Neural progenitor cell (in vitro differentiated cells): ENCODE results near the gene FOSB. TPM values are rescaled to one million over a fixed set of nuclear protein-coding genes. Genes with fewer than 3 reads are reported as not detected.

ENCODE experiments used
- DNase-seq: peaks from one replicate; pipeline ENCODE4 v3.0.0-alpha.2; 2016; ENCODE audit warnings: low spot score
- H2AFZ ChIP-seq: fragments of 200-600 bp; sonication (generic); replicated peaks from 2 replicates; pipeline ENCODE4 v1.6.1; 2016; ENCODE audit warnings: antibody characterized with exemption
- H3F3A ChIP-seq: fragments of 200-600 bp; sonication (generic); 2 replicates; pipeline ENCODE4 v1.6.1; 2016; ENCODE audit warnings: antibody characterized with exemption, low read depth
- H3K27ac ChIP-seq: fragments of 200-600 bp; sonication (generic); 2 replicates; pipeline ENCODE4 v1.5.1; 2016; ENCODE audit warnings: mild to moderate bottlenecking
- H3K27me3 ChIP-seq: fragments of 200-600 bp; sonication (generic); 2 replicates; pipeline ENCODE4 v1.6.1; 2016; ENCODE audit warnings: mild to moderate bottlenecking, moderate library complexity
- H3K36me3 ChIP-seq: fragments of 200-600 bp; sonication (generic); 2 replicates; pipeline ENCODE4 v1.5.1; 2016
- H3K4me1 ChIP-seq: fragments of 200-600 bp; sonication (generic); 2 replicates; pipeline ENCODE4 v1.6.1; 2016; ENCODE audit warnings: mixed run types
- H3K4me2 ChIP-seq: fragments of 200-600 bp; sonication (generic); 2 replicates; pipeline ENCODE4 v1.6.1; 2016
- H3K4me3 ChIP-seq: fragments of 200-600 bp; sonication (generic); 2 replicates; pipeline ENCODE4 v1.5.1; 2016
- H3K79me2 ChIP-seq: fragments of 200-600 bp; sonication (generic); 2 replicates; pipeline ENCODE4 v1.6.1; 2016; ENCODE audit warnings: low read depth
- H3K9ac ChIP-seq: fragments of 200-600 bp; sonication (generic); 2 replicates; pipeline ENCODE4 v1.6.1; 2016
- H3K9me3 ChIP-seq: fragments of 200-600 bp; sonication (generic); 2 replicates; pipeline ENCODE4 v1.5.1; 2016; ENCODE audit warnings: low read depth
- H4K20me1 ChIP-seq: fragments of 200-600 bp; sonication (generic); 2 replicates; pipeline ENCODE4 v1.6.1; 2016; ENCODE audit warnings: low read depth
- H3K27ac Mint-ChIP-seq: 3 replicates; pipeline ENCODE4 v1.8.0; 2021; ENCODE audit warnings: mixed read lengths
- H3K27me3 Mint-ChIP-seq: 2 replicates; pipeline ENCODE4 v1.8.0; 2022; ENCODE audit warnings: low read depth, mild to moderate bottlenecking, inconsistent platforms, moderate library complexity, mixed read lengths; ENCODE audit not compliant: insufficient read depth
- H3K36me3 Mint-ChIP-seq: 3 replicates; pipeline ENCODE4 v1.8.0; 2021; ENCODE audit warnings: mixed read lengths
- H3K4me1 Mint-ChIP-seq: 3 replicates; pipeline ENCODE4 v1.8.0; 2021; ENCODE audit warnings: mixed read lengths
- H3K4me3 Mint-ChIP-seq: 3 replicates; pipeline ENCODE4 v1.8.0; 2021; ENCODE audit warnings: mild to moderate bottlenecking, moderate library complexity, mixed read lengths
- H3K9me3 Mint-ChIP-seq: 3 replicates; pipeline ENCODE4 v1.8.0; 2020; ENCODE audit warnings: mixed read lengths
- EZH2 ChIP-seq: fragments of 200-600 bp; sonication (generic); IDR thresholded peaks from 2 replicates; pipeline ENCODE4 v1.6.1; 2017; ENCODE audit warnings: antibody characterized with exemption, mild to moderate bottlenecking, moderate library complexity
- EZH2phosphoT487 ChIP-seq: fragments of 200-600 bp; sonication (generic); IDR thresholded peaks from 2 replicates; pipeline ENCODE4 v1.6.1; 2017; ENCODE audit warnings: antibody characterized with exemption
- total RNA-seq: library from RNA; depleted of rRNA; stranded (reverse); fragments of >200 nt; gene quantifications from 2 replicates; pipeline ENCODE4 v1.2.3, GENCODE V29; 2015; ENCODE audit warnings: low replicate concordance
- TF ChIP-seq, protein P1 (sequence below): fragments of 200-600 bp; sonication (generic); IDR thresholded peaks from 2 replicates; pipeline ENCODE4 v1.5.1; 2017; ENCODE audit warnings: antibody characterized with exemption, mild to moderate bottlenecking

The FOSB gene
- 2.3 and 5.4 TPM in 2 replicates for total RNA-seq

DNA sequence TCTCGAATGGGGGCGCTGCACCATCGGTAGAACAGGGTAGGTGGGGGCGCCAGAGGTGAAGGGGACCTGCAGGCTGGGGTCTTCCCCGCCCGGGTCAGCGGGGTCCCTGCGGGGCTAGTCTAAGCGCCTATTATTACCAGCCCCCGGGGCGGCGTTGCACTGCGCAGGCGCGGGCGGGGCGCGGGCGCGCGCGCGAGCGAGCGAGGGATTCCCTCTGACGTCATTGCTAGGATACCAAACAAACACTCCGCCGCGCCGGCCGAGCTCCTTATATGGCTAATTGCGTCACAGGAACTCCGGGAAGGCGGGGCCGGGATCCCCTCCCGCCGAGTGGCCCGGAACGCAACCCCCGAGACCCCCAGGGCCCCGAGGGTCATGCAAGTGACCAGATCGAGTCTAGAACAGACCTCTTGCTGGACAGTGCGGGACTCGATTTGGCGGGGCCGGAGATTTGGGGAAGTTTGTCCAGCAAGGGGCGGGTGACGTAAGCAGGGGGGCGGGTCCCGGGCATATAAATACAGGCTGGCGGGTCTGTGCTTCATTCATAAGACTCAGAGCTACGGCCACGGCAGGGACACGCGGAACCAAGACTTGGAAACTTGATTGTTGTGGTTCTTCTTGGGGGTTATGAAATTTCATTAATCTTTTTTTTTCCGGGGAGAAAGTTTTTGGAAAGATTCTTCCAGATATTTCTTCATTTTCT lies at the start of gene FOSB:
FOSB (plus strand) TSS at position 541 of the 703 bp plus-strand sequence. CDS start 591 bp downstream, outside the sequence.
- H3K27me3 Mint-ChIP-seq = peaks cover 25% of the 10 kb centered on the region
- peak within 1 kb of the TSS; percentile 10 for H3K9ac ChIP-seq
- H3K4me1 ChIP-seq = peaks cover 8% of the 10 kb centered on the region
- no peaks in the 10 kb centered on the region for H3K36me3 ChIP-seq
- peaks cover 8% of the 10 kb centered on the region for H4K20me1 ChIP-seq
- peak within 1 kb of the TSS; percentile 97 for H3K27ac Mint-ChIP-seq
- DNase-seq = peak; percentile 99
- no peaks in the 10 kb centered on the region for H3K9me3 ChIP-seq
- peaks cover 21% of the 10 kb centered on the region for H3F3A ChIP-seq
- no peaks in the 10 kb centered on the region for H3K9me3 Mint-ChIP-seq
- H3K79me2 ChIP-seq = no peaks in the 10 kb centered on the region
- H2AFZ ChIP-seq = peak within 1 kb of the TSS; percentile 98
- TF ChIP-seq, protein P1, sequence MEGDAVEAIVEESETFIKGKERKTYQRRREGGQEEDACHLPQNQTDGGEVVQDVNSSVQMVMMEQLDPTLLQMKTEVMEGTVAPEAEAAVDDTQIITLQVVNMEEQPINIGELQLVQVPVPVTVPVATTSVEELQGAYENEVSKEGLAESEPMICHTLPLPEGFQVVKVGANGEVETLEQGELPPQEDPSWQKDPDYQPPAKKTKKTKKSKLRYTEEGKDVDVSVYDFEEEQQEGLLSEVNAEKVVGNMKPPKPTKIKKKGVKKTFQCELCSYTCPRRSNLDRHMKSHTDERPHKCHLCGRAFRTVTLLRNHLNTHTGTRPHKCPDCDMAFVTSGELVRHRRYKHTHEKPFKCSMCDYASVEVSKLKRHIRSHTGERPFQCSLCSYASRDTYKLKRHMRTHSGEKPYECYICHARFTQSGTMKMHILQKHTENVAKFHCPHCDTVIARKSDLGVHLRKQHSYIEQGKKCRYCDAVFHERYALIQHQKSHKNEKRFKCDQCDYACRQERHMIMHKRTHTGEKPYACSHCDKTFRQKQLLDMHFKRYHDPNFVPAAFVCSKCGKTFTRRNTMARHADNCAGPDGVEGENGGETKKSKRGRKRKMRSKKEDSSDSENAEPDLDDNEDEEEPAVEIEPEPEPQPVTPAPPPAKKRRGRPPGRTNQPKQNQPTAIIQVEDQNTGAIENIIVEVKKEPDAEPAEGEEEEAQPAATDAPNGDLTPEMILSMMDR = peak; percentile 52
- TF ChIP-seq EZH2 = no peak
- H3K4me3 ChIP-seq = peak within 1 kb of the TSS; percentile 70
- H3K4me3 Mint-ChIP-seq = peak within 1 kb of the TSS; percentile 92
- H3K27me3 ChIP-seq = peaks cover 34% of the 10 kb centered on the region
- H3K4me2 ChIP-seq = peak within 1 kb of the TSS; percentile 97
- peaks cover 35% of the 10 kb centered on the region for H3K4me1 Mint-ChIP-seq
- peak within 1 kb of the TSS; percentile 76 for H3K27ac ChIP-seq
- H3K36me3 Mint-ChIP-seq = no peaks in the 10 kb centered on the region

DNA sequence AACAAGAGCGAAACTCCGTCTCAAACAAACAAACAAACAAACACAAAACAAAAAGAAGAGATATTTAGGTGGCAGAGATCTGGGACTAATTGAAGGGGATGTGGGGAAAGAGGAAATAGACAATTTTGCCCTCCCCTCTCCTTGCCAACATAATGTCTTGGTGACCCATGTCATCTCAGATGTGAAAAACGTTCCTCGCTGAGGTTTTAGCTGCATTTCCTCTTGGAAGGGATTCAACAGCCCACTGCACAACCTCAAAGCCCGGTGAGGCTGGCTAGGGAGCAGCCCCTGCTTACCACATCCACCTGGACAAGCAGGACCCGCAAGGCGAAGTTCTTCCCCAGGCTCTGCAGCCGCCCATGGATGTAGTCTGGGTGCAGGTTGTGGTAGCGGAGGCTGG lies 49.0 kb upstream of the FOSB start:
- H3K4me3 Mint-ChIP-seq = no peak overlapping the region

DNA sequence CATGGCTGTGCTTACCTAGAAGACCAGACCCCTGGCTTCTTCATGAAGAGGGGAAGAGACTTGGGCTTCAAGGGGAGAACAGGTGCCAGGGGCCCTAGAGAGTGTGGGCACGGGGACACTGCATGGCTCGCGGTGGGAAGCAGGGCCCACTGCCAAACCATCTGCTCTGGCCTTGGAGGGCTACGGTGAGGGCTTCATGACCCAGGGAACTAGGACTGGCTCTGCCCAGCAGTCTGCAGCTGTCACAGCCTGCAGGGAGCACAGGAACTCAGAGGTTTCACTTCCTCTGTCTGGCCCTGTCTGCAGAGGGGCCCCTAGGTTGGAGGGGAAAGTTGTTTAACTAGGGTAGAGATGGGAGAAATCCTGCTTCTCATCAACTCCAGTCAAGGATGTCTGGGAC lies 48.4 kb upstream of the FOSB start:
- no peak for TF ChIP-seq EZH2phosphoT487
- no peak for TF ChIP-seq EZH2
- TF ChIP-seq, protein P1 = no peak
- H3K36me3 ChIP-seq = no peaks in the 10 kb centered on the region
- H4K20me1 ChIP-seq = peaks cover 13% of the 10 kb centered on the region
- no peak overlapping the region for H3K4me3 ChIP-seq
- Mint-ChIP-seq H3K27ac (no peak overlapping the region), H3K4me3 (no peak overlapping the region), H3K9me3 (no peaks in the 10 kb centered on the region), H3K4me1 (peaks cover 20% of the 10 kb centered on the region), H3K36me3 (peaks cover 22% of the 10 kb centered on the region), H3K27me3 (peaks cover 8% of the 10 kb centered on the region)
- H3K27ac ChIP-seq = no peak overlapping the region
- peaks cover 1% of the 10 kb centered on the region for H3K4me1 ChIP-seq
- H2AFZ ChIP-seq = no peak overlapping the region
- H3F3A ChIP-seq = peaks cover 13% of the 10 kb centered on the region
- peaks cover 15% of the 10 kb centered on the region for H3K79me2 ChIP-seq
- H3K9me3 ChIP-seq = no peaks in the 10 kb centered on the region
- DNase-seq = no peak
- no peaks in the 10 kb centered on the region for H3K27me3 ChIP-seq
- no peak overlapping the region for H3K4me2 ChIP-seq
- H3K9ac ChIP-seq = no peak overlapping the region

More for the DNA sequence above, 49.0 kb upstream of the FOSB start:
- no peak overlapping the region for H3K4me2 ChIP-seq
- H2AFZ ChIP-seq = no peak overlapping the region
- Mint-ChIP-seq H3K27me3 (peaks cover 8% of the 10 kb centered on the region), H3K36me3 (peaks cover 23% of the 10 kb centered on the region), H3K9me3 (no peaks in the 10 kb centered on the region), H3K27ac (no peak overlapping the region), H3K4me1 (peaks cover 15% of the 10 kb centered on the region)
- H4K20me1 ChIP-seq = peaks cover 13% of the 10 kb centered on the region
- H3K79me2 ChIP-seq = peaks cover 15% of the 10 kb centered on the region
- H3K4me3 ChIP-seq = no peak overlapping the region
- H3K27ac ChIP-seq = no peak overlapping the region
- H3K36me3 ChIP-seq = no peaks in the 10 kb centered on the region
- TF ChIP-seq, protein P1 = no peak
- TF ChIP-seq EZH2phosphoT487 = no peak
- TF ChIP-seq EZH2 = no peak
- H3F3A ChIP-seq = peaks cover 7% of the 10 kb centered on the region
- no peak overlapping the region for H3K9ac ChIP-seq
- DNase-seq = no peak
- no peaks in the 10 kb centered on the region for H3K4me1 ChIP-seq
- no peaks in the 10 kb centered on the region for H3K9me3 ChIP-seq
- H3K27me3 ChIP-seq = no peaks in the 10 kb centered on the region
